HG02678 (cell line): ENCODE data around the gene PRDX5.
A peak's percentile ranks its signal among the peaks of the same experiment; 100 is the strongest.
"Not testable (repeated sequence)": the region's sequence is repeated elsewhere in the genome, so short reads cannot be mapped to it uniquely, and the experiment has no call there.

Experiments
- ATAC-seq: cut with Tn5 transposase; IDR thresholded peaks from one replicate; pipeline ENCODE4 v1.9.1; 2021; ENCODE audit warnings: mild to moderate bottlenecking, moderate library complexity; ENCODE audit not compliant: unreplicated experiment

PRDX5 gene

GRCh38 chr11:64323373-64323772 is 5.5 kb downstream of the PRDX5 start:
- ATAC-seq: no peak

- not testable (repeated sequence) for ATAC-seq
These were observed 6.1 kb downstream of the PRDX5 start for GRCh38 chr11:64323984-64324383.

GRCh38 chr11:64324692-64325469 is 7.0 kb downstream of the PRDX5 start:
- ATAC-seq: no peak

- no peak for ATAC-seq
These were observed 9.5 kb downstream of the PRDX5 start for GRCh38 chr11:64327375-64327774.

- no peak for ATAC-seq
These were observed 10.1 kb downstream of the PRDX5 start for GRCh38 chr11:64327993-64328392.

- ATAC-seq: no peak
These were observed 13.0 kb downstream of the PRDX5 start for GRCh38 chr11:64330888-64331287.

- ATAC-seq: peak; percentile 52
These were observed 13.8 kb downstream of the PRDX5 start for GRCh38 chr11:64331569-64332371.

- ATAC-seq: no peak
These were observed 15.6 kb downstream of the PRDX5 start for GRCh38 chr11:64333556-64333955.

- ATAC-seq: peak; percentile 75
These were observed 17.1 kb downstream of the PRDX5 start for GRCh38 chr11:64334764-64335735.

- ATAC-seq: no peak
These were observed 19.8 kb downstream of the PRDX5 start for GRCh38 chr11:64337538-64338249.

- ATAC-seq: no peak
These were observed 20.8 kb downstream of the PRDX5 start for GRCh38 chr11:64338716-64339115.

GRCh38 chr11:64339286-64339685 is 21.4 kb downstream of the PRDX5 start:
- no peak for ATAC-seq

- peak; percentile 70 for ATAC-seq
These were observed 22.0 kb downstream of the PRDX5 start, which contains the start of gene CCDC88B for GRCh38 chr11:64339754-64340408. Gene CCDC88B, plus strand, starts transcription at chr11:64340204. Its CDS starts 63 bp downstream, at chr11:64340267.

GRCh38 chr11:64340671-64341335 is 22.9 kb downstream of the PRDX5 start:
- ATAC-seq: peak; percentile 45

GRCh38 chr11:64341429-64341828 is 23.5 kb downstream of the PRDX5 start:
- ATAC-seq: no peak

- no peak for ATAC-seq
These were observed 24.2 kb downstream of the PRDX5 start for GRCh38 chr11:64341851-64342791.

GRCh38 chr11:64342869-64343745 is 25.2 kb downstream of the PRDX5 start:
- ATAC-seq: no peak
